HG03442 (cell line): Measurements from ENCODE around the gene MEF2C.
A peak's percentile ranks its signal among the peaks of the same experiment; 100 is the strongest.
"Not testable (repeated sequence)": the region's sequence is repeated elsewhere in the genome, so short reads cannot be mapped to it uniquely, and the experiment has no call there.

Source experiments
- ATAC-seq: cut with Tn5 transposase; IDR thresholded peaks from one replicate; pipeline ENCODE4 v1.9.1; 2021; ENCODE audit warnings: mild to moderate bottlenecking, moderate library complexity; ENCODE audit not compliant: unreplicated experiment

MEF2C gene

DNA sequence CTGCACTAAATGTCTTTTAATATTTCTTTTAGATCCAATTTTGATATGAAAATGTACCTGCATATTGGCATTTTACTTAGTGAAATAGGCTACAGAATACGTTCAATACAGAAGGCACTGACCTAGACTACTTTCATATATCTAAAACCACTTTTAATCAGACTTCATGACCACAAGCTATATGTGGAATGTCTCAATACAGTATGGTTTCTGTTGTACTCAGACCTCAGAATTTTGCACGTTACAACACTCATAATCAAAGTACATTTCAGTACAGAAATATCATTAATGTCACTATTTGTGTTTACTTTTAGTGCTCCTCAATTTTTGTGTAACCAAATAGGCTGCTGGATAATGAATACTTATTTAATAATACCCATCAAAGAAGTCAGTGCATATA is 74.8 kb downstream of the MEF2C start:
- peak; percentile 76 for ATAC-seq

GRCh38 chr5:88807327-88807726 is 75.7 kb downstream of the MEF2C start:
- ATAC-seq = no peak

GRCh38 chr5:88806338-88806737 is 76.6 kb downstream of the MEF2C start:
- no peak for ATAC-seq

- ATAC-seq = peak; percentile 45
These were observed 77.7 kb downstream of the MEF2C start for GRCh38 chr5:88805151-88805784.

- no peak for ATAC-seq
These were observed 78.5 kb downstream of the MEF2C start for GRCh38 chr5:88804444-88804843.

DNA sequence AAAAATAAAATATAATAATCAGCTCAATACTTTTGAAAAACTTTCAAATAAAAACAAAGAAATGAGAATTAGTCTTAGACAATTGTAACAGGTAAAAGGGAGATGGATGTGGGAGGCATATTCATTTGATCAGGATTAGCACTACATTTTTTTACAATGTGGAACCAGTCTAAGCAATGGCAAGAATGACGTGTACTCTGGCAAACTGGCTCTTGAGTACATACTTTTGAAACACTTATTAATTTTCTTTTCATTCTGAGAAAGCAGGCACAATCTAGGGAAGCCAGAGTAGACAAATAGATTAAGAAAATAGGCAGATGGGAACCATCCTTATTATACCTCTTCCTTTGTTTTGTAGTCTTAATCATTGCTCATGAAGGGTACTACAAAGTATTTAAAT is 79.7 kb downstream of the MEF2C start:
- no peak for ATAC-seq

- ATAC-seq = no peak
These were observed 82.9 kb downstream of the MEF2C start for GRCh38 chr5:88799938-88800535.

DNA sequence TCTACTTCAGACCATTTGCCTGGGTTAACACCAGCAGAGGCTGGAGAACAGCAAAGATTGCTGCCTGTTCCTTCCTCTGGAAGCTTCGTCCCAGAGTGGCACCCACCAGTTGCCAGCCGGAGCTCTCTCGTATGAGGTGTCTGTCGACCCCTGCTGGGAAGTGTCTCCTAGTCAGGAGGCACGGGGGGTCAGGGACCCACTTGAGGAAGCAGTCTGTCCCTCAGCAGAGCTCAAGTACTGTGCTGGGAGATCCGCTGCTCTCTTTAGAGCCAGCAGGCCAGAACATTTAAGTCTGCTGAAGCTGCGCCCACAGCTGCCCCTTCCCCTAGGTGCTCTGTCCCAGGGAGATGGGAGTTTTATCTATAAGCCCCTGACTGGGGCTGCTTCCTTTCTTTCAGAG is 84.1 kb downstream of the MEF2C start:
- ATAC-seq = not testable (repeated sequence)

- ATAC-seq = not testable (repeated sequence)
These were observed 89.2 kb downstream of the MEF2C start for GRCh38 chr5:88793797-88794196.

DNA sequence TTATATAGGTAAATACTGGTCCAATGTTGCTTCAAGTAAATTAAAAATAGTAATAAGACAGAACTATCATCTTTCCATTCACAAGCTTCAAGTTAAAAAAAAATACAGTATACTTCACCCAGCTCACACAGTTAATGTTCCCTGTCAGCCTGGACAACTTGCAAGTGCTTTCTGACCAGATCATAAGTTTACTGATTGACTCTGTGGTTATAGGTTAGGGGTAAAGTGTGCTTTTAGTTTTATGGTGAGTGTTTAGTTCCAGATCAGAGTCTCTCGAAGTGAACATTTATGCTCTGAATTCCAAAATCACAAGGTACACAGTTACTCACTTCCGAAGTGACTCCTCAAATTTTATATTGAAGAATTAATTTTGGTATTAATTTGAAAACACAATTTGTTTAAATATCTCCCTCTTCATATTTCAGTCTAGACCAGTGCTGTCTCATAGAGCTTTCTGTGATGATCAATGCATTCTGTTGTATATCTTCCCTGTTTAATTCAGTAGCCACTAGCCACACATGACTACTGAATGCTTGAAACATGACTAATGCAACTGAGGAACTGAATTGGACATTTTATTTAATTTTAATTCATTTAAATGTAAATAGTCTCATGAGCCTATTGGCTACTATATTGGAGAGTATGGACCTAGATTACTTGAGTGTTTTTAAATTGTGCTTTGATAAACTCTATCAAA is 90.7 kb downstream of the MEF2C start:
- ATAC-seq = peak; percentile 81

DNA sequence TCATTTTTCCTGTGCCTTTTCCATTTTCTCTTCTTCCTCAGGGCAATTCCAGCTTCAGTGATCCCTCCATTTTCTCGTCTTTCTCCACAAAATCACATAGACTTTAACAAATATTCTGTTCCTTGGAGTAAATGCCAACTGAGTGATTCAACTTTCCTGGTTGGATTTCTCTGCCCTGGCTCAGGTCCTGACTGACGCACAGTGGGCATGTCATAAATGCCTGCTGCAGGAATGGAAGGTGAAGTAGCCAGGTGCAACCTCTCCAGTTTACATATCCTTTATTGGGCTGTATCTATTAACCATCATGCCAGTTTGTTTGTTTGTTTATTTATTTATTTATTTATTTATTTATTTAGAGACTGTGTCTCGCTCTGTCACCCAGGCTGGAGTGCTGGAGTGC is 95.1 kb downstream of the MEF2C start:
- ATAC-seq = no peak

GRCh38 chr5:88786789-88787188 is 96.2 kb downstream of the MEF2C start:
- no peak for ATAC-seq

- peak; percentile 65 for ATAC-seq
These were observed 97.0 kb downstream of the MEF2C start for GRCh38 chr5:88785746-88786565.

DNA sequence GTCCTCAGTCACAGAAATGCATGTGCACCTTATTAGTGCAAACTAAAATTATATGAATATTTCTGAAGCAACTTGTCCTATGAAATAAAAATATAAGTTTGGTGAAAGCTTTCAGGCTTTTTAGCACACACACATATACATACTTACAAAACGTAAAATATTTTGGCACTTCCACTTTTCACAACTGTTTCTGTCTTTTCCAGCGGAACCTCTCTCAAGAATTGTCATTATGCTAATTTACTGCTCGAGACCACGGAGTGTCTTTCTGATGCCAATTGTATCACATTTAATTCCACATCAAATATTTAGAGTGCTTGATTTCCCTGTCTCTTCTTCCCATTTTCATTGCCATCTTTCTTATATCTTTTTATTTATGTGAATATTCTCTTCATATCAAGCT is 100.4 kb downstream of the MEF2C start:
- ATAC-seq = no peak

GRCh38 chr5:88780736-88781135 is 102.2 kb downstream of the MEF2C start:
- no peak for ATAC-seq

- ATAC-seq = no peak
These were observed 104.2 kb downstream of the MEF2C start for GRCh38 chr5:88778736-88779135.

DNA sequence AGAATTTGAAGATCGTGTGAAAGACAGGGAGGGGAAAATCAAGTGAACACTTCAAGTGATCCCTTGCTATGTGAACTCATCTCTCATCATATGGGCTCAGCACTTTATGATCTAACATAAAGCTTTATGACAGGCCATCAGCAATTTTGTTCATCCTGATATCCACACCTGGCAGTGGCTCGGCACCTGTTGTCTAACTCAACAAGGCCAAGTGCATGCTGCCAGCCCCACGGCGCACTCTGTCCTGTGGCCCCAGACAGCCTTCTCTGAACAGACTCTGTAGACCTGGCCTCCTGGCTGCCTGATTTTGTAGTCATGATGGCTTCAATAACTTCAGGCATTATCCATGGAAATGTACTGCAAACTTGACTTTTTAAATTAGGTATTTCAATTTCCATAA is 106.3 kb downstream of the MEF2C start:
- ATAC-seq = no peak

DNA sequence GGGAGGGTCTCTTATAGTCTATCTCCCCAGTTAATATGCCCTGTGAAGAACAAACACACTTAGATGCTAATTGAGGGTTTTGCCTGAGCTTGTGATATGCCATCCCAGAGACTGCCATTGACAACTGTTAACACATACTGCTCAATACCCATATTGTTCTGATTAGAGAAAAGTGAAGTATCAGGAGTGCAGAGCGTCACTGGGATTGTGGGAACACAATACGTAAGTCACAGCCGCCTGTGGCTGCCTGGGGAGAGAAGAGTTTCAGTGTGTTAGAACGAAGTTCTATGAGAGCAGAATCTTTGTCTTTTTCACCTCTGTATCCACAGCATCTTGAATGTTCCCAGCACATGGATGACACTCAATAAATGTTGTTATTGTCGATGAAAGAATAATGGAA is 110.2 kb downstream of the MEF2C start:
- no peak for ATAC-seq

GRCh38 chr5:88772047-88772446 is 110.9 kb downstream of the MEF2C start:
- ATAC-seq = no peak

- no peak for ATAC-seq
These were observed 112.4 kb downstream of the MEF2C start for GRCh38 chr5:88770276-88771257.
